GM19372 (cell line): ENCODE results near the gene KRTAP5-9.
"Not testable (repeated sequence)": the region's sequence is repeated elsewhere in the genome, so short reads cannot be mapped to it uniquely, and the experiment has no call there.

Experiments
- ATAC-seq: cut with Tn5 transposase; IDR thresholded peaks from one replicate; pipeline ENCODE4 v1.9.1; 2021; ENCODE audit warnings: mild to moderate bottlenecking, low read depth, moderate library complexity; ENCODE audit not compliant: unreplicated experiment

Gene KRTAP5-9, protein sequence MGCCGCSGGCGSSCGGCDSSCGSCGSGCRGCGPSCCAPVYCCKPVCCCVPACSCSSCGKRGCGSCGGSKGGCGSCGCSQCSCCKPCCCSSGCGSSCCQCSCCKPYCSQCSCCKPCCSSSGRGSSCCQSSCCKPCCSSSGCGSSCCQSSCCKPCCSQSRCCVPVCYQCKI

DNA sequence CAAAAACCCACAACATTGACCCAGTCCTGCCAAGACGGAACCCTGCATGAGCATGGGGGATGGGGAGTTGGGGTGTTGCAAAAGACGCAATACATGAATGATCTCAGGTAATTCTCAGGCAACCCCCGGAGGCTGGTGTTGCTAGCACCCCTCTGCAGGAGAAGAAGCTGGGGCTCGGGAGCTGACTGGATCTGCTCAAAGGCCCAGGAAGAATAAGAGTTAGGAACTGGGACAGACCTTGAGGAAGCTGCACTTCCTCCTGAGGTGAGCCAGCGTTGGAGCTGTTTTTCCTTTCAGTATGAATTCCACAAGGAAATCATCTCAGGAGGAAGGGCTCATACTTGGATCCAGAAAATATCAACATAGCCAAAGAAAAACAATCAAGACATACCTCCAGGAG lies at the start of gene KRTAP5-9:
Gene KRTAP5-9, plus strand, starts transcription at position 301 of the 400 bp plus-strand sequence. CDS start 238 bp downstream, outside the sequence.
- no peak for ATAC-seq

DNA sequence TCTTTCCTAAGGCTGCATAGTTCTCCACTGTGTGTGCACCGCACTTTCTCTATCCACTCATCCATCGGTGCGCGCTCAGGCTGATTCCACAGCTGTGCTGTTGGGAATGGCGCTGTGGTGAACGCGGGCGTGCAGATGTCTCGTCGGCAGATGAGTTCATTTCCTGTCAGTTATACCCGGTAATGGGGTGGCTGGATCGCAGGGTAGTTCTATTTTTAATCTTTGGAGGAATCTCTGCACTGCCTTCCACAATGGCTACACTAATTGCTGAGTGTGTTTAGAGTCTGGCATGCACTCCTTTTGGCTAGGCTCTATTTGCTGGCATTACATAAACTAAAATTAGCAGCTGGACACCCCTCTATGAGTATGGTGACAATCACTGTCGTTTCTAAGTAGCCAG lies 49.1 kb upstream of the KRTAP5-9 start:
- no peak for ATAC-seq

DNA sequence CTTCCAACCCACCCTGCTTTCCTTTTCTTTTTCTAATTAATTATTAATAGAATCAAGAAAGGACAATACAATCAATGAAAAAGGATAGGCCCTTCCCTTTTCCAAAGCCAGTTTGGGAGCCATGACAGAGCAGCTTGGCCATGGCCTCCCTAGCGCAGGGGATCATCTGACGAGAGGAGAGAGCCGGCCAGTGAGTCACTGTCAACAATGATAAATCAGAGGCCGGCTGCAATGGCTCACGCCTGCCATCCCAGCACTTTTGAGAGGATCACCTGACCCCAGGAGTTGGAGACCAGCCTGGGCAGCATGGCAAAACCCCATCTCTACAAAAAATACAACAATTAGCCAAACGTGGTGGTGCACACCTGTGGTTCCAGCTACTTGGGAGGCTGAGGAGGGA lies 48.7 kb upstream of the KRTAP5-9 start:
- no peak for ATAC-seq

DNA sequence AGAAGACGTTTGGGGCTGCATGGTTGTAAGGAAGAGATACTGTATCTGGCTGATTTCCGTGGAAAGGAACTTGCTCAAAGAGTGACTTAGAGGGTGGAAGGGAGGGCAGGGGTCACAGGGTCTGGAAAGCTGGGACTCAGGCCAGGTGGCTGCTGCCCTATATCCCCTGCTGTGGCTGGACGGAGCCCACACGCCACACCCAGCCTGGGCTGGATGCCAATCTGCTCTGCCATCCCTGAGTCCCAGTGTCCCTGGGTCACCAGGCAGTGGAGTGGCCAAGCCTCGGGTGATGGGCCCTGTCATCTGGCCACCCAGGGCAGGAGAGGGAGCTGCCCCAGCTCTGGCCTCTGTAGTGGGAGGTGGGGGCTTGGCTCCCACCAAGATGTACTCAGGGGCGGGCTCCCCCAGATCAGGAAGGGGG lies 47.6 kb upstream of the KRTAP5-9 start:
- no peak for ATAC-seq

DNA sequence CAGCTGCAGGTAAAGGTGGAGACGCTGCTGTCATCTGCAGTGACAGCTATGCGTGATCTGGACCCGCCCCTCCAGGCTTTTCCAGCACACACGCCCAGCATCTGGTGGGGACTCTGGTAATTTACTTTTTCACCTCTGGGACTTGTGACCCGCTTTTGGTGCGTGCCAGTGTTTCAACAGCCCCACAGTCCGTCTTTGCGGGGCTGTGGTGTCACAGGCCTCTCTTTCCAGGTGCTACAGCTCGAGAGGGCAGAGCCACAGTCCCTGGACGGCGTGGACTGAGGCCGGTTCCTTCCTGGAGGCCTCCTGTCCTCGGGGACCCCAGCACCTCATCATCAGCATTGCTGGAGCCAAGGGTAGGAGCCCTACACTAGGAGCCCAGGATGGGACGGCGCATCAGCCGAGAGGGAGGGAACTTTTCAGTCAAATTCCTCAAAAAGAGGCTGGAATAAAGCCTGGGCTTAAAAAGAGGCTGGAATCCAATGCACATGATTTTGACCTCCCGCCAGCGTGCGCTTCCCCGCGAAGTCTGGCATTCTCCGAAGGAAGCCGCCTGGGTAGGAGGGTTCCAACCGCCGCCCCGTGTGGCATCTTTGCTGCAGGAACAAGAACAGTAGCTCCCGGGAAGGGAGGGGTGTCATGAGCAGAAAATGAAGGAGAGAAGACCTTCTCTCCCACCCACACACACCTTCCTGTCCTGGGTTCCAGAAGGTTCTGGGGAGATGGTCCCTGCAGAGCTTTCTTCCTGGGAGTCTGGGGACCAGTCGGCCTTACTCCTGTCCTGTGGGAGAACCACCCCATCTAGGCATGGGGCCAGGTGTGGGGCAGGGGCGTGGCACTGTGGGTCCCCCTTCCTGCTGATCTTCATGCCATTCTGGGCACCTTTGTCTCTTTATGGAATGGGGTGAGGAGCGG lies 46.9 kb upstream of the KRTAP5-9 start:
- ATAC-seq, result no peak

DNA sequence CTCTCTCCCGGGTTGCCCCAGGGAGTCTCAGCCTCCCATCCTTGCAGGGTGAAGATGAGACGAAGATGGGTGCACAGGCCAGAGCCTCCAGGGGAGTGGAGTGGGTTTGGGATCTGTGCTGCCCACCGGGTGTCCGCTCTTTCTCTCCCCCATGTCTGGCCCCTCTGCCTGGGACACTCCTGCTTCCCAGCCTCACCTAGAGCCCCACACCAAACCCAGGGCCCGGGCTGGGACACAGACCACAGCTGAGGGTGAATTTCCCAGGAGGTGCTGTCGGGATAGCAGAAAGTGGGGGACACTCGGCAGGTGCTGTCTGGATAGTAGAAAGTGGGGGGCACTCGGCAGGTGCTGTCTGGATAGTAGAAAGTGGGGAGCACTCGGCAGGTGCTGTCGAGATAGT lies 46.2 kb upstream of the KRTAP5-9 start:
- no peak for ATAC-seq

DNA sequence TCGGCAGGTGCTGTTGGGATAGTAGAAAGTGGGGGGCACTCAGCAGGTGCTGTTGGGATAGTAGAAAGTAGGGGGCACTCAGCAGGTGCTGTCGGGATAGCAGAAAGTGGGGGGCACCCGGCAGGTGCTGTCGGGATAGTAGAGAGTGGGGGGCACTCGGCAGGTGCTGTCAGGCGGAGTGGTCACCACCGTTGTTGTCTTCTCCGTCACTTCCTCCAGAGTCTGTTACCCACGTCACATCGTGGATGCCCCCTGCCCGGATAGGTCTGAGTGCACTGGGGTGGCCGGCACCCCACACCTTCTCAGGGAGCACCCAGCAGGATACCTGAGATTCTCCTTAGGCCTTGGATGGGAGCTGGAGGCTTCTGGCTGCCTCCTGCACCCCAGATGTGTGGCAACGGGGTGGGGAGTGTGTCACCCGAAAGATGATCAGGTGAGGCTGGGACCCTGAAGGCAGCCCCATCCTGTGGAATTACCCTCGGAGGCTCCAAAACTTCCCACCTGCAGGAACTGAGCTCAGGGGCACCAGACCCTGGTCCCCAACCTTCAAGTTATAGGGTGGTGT lies 45.3 kb upstream of the KRTAP5-9 start:
- no peak for ATAC-seq

DNA sequence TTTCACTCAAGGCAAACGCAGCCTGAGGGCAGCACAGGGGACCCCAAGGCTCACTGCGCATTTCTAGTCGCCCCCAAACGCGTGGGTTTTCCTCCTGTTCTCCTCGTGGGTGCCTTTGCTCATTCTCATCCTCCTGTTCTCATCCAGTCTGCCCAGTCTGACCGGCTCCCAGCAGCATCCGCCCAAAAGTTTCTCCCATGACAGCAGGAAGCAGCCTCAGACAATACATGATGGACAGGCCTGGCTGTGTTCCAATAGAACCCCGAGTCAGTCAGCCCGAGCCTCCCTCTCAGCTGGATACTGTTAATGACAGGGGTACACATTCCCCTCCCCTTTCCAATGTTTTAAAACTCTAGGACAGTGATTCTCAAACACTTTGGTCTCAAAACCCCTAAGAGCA lies 43.7 kb upstream of the KRTAP5-9 start:
- ATAC-seq, result no peak

DNA sequence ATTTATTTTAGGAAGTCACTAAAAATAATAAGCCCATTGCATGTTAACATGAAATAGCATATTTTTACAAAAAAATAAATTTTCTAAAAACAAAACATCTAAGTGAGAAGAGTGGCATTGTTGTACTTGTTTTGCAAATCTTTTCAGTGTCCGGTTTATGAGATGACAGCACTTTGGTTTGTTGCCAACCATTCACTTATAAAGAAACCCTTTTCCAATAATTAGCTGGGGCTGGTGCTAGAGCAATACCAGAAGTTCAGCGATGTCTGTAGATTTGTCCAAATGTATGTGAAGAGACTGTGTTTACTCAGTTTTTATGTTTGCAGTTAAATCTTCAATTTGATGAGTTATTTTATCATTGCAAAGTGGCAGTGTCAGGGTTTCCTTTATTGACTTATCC lies 43.2 kb upstream of the KRTAP5-9 start:
- ATAC-seq, result no peak

DNA sequence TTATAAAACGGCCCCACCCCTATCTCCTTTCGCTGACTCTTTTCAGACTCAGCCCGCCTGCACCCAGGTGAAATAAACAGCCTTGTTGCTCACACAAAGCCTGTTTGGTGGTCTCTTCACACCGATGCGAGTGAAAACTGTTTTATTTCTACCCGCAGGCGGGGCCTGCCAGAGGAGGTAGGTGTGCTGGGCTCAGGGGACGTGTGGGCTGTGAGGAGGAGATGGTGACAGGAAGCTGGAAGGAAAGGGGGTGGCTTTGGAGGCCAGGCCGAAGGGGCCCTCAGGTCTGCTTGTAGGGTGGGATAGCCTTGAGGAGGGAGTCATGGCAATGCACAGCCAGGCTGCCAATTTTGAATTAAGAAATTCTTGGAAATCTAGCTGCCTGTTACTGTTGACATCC lies 42.4 kb upstream of the KRTAP5-9 start:
- ATAC-seq, result no peak

DNA sequence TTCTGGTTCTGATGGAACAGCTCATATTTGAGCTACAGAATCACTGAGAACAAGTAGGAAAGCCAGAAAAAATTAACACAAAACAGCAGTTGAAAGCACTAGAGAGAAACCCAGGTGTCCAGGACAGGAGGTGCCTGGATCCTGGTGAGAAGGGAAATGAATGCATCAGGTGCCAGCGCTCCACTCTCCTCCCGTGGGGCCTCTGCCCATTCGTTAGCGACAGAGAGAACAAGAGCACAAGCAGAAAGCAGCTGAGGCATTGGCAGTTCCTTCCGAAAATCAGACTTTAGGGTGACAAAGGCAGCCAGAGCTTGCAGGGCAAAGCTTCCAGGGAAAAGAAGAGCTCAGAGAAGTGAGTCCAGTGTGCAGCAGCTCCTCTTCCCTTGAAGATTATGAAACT lies 41.1 kb upstream of the KRTAP5-9 start:
- no peak for ATAC-seq

DNA sequence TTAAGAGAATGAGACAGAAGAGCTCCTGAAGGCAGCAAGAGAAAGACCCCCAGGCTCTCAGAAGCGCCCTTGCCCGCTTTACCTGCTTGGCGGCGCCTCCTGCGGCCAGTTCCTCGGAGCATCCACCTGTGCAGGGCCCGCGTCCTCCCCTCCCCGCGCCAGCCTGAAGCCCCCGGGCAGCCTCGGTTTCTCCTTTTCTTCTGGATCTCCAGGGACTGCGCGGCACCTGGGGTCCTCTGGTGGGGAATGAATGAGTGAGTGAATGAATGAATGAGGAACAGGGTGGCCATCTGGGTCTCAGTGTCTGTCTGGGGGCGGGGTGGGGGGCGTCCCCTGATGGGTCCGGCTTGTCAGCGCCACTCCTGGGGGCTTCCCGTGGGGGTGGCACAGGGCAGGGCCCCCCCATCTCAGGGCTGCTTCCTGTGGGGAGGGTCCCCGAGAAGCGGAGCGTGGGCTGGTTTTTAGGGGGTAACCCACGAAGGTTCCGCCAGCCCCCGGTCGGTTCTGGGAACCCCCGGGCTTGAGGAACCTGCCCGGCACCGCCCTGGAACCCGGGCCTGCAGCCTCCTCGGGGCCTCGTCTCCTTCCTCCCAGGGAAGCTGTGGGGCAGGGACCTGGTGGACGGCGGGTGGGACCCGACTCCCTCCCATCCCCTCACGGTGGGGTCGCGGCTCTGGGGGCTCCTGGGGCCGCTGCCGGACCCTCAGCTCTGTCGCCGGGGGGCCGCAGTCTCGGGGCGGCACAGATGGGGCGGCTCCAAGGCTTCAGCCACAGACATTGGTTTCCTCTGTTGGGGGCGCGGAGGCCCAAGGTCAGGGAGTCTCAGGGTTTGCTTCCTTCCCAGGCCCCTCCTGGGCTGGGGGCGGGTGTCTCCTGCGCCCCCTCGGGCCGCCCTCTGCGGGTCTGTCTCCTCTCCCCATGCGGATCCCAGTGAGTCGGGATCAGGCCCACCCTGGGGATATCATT lies 29.4 kb upstream of the KRTAP5-9 start:
- ATAC-seq, result no peak

DNA sequence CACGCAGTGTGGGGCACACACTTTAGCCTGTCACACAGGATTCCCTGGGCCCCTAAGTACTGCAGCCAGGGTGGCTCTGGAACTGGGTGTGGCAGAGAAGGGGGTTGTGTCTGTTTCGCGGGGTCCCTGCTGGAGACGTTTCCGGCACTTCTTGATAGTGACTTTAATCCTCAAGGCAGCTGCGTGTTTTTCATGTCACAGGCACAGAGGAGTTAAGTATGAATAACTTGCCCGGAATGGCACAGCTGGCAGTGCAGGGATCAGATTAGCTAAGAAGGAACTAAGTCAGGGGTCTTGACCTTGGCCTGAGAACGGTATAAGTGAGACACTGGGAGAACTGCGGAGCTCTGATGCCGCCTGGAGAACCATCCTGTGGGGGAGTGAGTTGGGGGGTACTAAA lies 28.7 kb upstream of the KRTAP5-9 start:
- ATAC-seq, result no peak

DNA sequence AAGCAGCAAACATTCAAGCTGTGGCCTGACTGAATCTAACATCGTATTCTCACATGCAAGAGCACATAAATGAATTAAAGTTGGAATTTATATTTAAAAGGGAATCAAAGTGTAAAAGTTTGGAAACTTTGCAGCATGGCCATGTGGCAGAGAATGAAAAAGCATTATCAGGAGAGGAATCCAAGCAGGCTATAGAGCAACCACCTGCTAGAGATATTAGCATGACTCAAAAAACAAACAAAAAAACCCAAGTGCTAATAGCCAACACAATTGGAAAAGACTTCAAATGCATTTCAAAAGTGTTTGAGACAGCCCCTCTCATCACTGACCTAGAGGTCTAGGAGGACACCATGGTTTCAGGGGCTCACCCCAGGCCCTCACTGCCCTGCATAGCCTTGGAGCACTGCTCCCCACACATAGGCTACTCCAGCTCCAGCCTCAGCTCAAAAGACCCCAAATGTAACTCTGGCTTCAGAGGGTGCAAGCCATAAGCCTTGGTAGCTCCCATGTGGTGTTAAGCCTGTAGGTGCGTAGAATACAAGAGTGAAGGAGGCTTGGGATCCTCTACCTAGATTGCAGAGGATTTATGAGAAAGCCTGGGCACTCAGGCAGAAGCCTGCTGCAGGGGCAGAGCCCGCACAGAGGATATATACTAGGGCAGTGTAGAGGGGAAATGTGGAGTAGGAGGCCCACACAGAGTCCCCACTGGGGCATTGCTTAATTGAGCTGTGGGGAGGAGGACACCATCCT lies 22.9 kb upstream of the KRTAP5-9 start:
- no peak for ATAC-seq

DNA sequence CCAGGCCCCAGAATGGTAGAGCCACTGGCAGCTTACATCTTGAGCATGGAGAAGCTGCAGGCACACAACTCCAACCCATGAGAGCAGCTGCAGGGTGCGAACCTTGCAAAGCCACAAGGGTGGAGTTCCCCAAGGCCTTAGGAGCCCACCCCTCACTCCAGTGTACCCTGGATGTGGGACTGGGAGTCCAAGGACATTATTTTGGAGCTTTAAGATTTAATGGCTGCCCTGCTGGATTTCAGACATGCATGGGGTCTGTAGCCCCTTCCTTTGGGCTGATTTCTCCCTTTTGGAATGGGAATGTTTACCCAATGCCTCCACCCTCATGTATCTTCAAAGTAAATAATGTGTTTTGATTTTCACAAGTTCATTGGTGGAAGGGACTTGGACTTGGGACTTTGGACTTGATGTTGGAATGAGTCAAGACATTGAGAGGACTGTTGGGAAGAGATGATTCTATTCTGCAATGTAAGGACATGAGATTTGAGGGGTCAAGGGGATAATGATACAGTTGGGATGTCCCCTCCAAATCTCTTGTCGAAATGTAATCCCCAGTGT lies 22.2 kb upstream of the KRTAP5-9 start:
- ATAC-seq, result no peak

DNA sequence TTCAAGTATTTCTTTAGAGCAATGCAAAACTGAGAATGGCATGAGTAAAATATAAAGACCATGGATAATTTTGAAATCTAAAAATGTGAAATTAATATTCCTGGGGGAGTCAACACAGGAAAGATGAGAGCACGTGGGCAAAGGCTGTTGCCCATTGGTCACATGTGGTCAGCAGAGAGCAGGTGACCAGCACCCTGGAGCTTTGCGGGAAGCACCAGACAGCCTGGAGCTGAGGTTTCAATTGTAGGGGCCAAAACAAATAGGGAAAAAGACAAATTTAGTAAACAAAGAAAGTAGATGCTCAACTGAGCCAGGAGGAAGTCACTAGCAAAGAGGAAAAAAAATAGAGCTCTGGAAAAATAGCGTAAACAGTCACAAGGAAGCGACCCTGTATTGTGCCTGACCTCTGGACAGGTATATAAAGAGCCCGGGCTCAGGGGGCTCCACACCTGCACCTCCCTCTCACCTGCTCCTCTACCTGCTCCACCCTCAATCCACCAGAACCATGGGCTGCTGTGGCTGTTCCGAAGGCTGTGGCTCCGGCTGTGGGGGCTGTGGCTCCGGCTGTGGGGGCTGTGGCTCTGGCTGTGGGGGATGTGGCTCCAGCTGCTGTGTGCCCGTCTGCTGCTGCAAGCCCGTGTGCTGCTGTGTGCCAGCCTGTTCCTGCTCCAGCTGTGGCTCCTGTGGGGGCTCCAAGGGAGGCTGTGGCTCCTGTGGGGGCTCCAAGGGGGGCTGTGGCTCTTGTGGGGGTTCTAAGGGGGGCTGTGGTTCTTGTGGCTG lies 21.2 kb upstream of the KRTAP5-9 start, which contains the start of gene KRTAP5-7:
Gene KRTAP5-7, plus strand, starts transcription at position 472 of the 780 bp plus-strand sequence. Its CDS starts 34 bp downstream, at position 506.
- ATAC-seq, result not testable (repeated sequence)

DNA sequence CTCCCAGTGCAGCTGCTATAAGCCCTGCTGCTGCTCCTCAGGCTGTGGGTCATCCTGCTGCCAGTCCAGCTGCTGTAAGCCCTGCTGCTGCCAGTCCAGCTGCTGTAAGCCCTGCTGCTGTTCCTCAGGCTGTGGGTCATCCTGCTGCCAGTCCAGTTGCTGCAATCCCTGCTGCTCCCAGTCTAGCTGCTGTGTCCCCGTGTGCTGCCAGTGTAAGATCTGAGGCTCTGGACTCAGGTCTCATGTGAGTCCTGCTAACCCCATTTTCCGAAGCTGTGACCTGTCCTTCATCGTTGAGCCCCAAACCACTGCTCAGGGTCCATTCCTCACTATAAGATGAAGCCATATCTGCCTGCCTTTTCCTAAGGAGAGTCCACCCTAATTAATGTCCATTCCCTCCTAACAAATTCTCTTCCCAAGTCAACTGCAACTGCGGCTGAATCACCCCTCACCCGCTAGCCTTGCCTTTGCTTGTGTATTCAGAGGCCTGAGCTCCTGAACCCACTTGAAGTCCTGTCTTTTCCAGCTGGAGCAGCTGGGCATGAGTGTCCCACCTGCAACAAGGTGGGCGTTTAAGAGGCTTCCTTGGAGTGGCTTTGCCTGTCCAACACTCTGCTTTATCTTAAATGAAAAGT lies 20.5 kb upstream of the KRTAP5-9 start:
- ATAC-seq, result no peak

DNA sequence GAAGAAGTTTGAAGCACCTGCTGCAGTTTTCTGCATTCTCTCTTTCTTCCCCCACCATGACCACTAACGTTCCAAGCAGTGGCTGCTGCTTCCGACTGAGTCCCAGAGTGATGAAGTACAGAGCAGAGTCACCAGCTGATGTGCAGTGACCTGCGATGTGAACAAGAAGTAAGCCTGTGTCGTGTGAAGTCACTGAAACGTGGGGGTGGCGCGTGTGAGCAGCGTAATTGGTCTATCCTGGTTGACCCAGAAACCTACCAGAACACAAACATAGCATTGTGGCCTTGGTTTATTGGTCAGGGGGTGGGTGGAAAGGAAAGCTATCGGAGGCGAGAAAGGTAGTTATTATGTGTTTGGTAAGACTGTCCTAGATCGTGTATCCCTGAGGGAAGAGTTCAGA lies 17.6 kb upstream of the KRTAP5-9 start:
- no peak for ATAC-seq
